Smooth muscle cell of the brain vasculature (primary cell): Measurements from ENCODE around the gene TSPEAR.
"Not testable (repeated sequence)": the region's sequence is repeated elsewhere in the genome, so short reads cannot be mapped to it uniquely, and the experiment has no call there.

ENCODE experiments used
- DNase-seq: peaks from one replicate; pipeline ENCODE4 v3.0.0-alpha.2; 2012; ENCODE audit warnings: low read depth, low spot score

Gene TSPEAR

DNA sequence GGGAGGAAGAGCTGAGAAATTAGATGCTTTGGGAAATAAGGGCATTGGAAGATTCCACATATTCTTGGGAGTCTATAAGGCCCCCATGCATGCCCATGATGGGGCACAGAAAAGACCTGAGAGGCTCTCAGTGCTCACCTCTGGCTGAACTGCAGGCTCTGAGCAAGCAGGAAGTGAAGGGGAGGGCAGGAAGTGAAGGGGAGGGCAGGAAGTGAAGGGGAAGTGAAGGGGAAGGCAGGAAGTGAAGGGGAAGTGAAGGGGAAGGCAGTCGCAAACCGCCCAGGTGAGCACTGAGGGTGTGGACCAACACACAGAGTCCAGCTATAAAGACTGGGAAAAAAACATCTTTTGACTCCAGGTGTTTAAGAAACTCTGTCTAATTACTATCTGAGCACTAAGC is 80.9 kb downstream of the TSPEAR start:
- DNase-seq = no peak

DNA sequence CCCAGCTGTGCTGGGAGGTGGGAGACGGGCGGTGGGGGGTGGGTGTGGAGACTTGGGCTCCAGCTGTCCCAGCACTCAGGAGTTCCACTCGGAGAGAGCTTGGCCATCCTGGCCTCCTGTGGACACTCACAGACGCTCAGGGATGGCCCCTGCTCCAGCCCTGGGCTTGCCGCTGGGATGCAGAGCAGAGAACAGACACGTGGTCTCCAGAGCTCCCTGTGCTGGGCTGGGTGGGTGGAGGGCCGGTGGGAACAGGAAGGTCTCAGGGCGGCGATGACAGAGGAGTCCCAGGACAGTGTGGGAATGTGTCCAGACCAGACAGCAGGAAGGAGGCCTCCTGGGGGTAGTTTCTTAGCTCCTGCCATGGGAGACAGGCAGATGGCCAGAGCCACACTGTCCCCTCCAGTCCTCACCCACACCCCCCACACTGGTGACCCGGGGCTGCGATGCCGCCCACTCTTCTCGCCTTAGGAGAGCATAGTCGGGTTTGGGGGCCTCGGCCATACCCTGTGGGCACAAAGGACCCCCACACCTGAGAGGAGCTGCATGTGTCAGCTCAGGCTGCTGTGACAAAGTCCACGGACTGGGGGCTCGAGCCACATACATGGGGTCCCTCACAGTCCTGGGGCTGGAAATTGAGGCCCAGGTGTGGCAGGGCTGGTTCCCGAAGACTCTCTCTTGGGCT is 82.5 kb downstream of the TSPEAR start:
- no peak for DNase-seq

DNA sequence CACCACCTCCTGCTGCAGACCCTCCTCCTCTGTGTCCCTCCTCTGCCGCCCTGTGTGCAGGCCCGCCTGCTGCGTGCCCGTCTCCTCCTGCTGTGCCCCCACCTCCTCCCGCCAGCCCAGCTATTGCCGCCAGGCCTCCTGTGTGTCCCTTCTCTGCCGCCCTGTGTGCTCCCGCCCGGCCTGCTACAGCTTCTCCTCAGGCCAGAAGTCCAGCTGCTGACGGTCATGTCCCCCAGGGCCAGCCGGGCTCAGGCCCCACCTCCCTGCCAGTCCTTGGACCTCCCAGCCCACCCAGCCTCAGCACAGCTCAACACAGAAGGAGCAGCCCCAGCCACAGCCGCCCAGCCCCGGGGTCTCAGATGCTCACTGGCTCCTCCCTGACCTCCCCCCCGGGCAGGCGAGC is 83.5 kb downstream of the TSPEAR start:
- not testable (repeated sequence) for DNase-seq

DNA sequence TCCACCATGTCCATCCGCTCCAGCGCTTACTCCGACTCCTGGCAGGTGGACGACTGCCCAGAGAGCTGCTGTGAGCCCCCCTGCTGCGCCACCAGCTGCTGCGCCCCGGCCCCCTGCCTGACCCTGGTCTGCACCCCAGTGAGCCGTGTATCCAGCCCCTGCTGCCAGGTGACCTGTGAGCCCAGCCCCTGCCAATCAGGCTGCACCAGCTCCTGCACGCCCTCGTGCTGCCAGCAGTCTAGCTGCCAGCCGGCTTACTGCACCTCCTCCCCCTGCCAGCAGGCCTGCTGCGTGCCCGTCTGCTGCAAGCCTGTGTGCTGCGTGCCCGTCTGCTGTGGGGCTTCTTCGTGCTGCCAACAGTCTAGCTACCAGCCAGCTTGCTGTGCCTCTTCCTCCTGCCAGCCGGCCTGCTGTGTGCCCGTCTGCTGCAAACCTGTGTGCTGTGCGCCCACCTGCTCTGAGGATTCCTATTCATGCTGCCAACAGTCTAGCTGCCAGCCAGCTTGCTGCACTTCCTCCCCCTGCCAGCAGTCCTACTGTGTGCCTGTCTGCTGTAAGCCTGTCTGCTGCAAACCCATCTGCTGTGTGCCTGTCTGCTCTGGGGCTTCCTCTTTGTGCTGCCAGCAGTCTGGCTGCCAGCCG is 84.1 kb downstream of the TSPEAR start:
- not testable (repeated sequence) for DNase-seq

DNA sequence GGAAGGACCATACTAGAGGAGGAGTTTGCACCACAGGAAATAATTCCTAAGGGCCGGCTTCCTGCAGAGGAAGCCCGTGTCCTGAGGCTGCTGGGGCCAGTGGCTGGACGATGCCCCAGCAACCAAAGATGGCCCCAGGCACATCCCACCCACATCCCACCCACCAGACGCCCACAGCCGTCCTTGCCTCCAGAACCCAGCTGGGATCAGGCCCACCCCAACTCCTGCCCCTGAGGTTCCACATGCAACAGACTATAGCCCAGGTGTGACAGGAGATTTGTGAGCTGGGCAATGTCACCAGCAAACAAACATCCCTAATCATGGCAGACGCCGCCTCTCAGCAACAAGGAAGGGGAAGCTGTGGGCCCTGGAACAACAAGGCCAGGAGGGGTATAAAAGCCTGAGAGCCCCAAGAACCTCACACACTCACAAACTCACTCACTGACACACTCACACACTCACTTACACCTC is 84.7 kb downstream of the TSPEAR start, which contains the start of gene KRTAP10-9:
Gene KRTAP10-9 (plus strand): TSS at position 421 of the 471 bp plus-strand sequence. CDS start 79 bp downstream, outside the sequence.
- no peak for DNase-seq

DNA sequence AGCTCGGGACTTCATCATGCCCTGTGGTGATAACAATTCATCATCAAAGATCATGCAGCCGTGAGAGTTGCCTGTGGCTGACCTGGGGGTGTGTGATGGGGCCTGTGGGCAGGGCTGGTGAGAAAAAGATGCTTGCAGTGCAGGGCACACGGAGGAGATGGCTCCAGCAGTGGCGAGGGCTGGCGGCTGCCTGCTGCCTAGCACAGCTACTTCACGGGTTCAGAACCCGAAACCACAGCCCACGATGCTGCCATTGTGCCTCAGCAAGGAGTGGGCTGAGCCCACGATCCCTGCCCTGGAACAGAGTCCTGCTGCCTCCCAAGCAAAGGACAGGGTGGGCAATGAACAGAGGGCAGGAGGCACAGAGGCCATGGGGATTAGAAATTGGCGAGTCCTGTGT is 85.1 kb downstream of the TSPEAR start:
- DNase-seq = no peak

DNA sequence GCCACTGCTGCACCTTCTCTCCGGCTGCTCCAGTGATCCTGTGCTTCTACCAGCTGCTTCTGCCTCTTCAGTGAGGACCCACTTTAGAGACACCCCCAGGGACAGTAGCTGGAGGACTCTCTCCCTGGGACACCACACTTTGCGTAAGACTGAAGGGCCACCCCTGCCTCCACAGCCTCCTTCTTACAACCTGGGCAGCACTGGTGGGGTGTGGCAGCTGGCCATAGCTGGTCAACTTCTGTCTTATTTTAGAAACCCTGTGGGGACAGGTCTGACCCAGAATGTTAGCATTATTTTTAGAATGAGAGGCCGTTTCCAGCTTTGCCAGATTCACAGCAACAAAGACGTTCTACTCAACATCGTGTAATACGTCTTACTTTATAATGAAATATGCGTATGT is 85.6 kb downstream of the TSPEAR start:
- DNase-seq = no peak

DNA sequence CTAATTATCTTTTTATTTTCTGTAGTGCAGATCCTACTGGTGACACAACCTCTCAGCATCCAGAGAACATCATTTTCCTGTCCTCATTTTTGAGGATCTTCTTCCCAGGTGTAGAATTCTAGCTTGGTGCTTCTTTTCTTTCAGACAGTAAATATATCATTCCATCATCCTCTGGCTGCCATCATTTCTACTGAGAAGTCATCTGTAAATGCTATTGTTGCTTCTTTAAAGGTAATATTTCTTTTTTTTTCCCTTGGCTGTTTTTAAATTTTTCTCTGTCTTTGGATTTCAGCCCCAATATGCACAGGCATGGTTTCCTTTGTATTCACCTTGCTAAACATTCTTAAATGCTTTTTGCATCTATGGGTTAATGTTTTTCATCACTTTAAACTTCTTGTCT is 87.8 kb downstream of the TSPEAR start:
- DNase-seq = no peak

DNA sequence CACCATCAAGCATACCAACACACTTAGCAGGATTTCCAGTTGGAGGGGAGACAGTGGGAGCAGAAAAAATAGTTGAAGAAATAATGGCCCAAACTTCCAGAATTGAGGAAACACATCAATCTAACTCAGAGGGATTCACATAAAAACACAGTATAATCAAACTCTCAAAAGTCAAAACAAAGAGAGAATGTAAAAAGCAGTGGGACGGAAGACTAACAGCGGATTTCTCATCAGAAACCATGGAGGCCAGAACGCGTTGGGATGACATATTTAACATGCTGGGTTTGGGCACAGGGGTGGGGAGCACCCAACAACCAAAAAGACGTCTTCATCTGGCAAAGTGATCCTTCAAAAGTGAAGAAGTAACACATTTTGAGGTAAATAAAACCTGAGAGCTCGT is 91.5 kb downstream of the TSPEAR start:
- DNase-seq = no peak

DNA sequence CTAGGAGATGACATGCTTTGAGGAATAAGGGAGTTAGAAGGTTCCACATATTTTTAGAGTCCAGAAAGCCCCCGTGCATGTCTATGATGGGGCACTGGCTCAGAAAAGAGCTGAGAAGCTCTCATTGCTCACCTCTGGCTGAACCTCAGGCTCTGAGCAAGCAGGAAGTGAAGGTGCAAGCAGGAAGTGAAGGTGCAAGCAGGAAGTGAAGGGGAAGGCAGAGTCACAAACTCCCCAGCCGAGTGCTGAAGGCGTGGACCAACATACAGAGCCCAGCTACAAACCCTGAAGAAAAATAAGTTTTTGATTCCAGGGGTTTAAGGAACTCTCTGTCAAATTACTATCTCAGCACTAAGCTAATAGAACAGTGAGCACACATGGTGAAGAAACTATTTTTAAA is 92.5 kb downstream of the TSPEAR start:
- DNase-seq = no peak

DNA sequence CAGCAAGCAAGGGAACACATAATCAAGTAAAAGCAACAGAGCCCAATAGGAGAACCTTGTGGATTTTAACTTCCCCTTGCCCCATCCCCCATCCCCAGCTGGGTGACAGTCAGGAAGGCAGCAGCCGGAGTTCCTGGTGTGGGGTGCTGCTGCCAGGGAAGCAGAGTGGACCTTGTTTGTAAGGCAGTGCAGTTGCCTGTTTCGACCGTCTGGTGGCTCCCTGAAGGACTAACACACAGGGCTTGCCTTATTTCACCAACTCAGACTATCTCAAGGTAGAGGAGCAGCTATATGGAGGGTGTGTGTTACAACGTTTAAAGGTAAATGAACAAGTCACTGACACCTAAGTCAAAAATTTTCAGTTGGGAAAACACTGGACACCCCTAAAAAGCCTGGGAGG is 92.9 kb downstream of the TSPEAR start:
- no peak for DNase-seq

DNA sequence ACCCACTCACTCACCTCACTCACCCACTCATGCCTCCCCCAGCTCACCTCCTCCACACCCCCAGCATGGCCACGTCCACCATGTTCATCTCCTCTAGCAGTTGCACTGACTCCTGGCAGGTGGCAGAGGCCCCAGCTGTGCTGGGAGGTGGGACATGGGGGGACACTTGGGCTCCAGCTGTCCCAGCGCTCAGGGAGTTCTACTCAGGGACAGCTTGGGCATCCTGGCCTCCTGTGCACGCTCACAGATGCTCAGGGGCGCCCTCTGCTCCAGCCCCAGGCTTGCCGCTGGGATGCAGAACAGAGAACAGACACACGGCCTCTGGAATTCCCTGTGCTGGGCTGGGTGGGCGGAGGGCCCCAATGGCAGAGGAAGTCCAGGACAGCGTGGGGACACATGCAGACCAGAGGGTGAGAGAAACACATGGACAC is 94.3 kb downstream of the TSPEAR start:
- DNase-seq = no peak

DNA sequence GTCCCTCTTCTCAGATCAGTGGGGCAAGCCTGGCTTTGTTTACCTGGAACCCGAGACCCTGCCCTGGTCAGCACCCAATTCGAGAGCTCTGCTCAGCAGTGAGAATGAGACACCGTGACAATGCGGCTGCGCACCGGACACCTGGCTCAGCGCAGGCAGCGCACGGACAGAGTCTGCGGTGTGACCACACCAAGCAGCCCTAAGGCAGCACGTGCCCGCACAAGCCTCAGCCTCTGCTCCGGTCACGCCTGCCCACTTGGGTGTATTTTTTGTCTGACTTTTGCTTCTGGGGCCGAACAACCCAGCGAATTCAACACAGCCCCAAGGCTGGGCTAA is 94.8 kb downstream of the TSPEAR start:
- no peak for DNase-seq

DNA sequence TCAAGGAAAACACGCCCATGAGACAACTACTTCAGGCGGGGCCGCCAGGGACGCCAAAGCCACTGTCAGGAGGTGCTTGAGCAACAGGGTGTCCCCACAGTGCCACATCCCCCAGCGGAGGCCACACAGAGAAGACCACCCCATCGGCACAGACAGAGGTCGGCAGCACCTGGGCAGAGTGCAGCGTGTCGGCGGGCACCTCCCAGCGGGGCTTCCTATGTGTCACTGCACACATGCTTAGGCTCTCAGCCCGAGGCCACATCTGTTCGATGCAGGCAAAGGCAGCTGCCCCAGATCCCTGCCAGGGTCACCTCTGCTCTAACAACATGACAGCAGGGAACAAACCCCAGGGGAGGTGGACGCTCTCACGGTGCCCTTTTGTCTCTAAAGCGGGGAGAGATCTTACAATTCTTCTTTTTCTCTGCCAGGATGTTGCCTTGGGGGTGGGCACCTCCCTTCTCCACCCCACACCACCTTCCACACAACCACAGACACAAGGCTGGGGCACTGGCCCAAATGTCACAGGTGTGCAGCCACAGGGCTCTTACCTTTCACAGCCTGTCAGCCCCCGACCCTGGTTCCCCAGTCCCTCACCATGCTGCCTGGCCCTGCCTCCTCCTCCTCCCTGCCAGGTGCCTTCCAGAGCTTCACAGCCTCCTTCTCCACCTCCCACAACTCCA is 95.3 kb downstream of the TSPEAR start:
- no peak for DNase-seq

DNA sequence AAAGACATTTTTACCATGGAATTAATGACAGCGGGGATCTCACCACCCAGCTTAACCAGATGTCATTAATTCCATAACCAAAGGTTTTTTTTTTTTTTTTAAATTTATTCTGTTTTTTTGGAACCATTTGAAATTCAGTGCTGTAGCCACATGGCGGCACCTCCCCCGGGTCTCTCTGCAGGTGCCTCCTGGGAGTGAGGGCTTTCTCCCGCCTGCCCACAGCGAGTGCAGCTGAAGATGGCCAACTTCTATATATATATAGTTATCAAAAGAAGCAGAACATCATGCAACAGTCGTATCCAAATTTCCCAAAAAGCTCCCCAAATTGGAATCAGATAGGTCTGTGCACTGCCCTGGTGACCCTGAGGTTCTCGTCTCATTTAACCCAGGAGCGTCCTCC is 95.9 kb downstream of the TSPEAR start:
- DNase-seq = no peak

DNA sequence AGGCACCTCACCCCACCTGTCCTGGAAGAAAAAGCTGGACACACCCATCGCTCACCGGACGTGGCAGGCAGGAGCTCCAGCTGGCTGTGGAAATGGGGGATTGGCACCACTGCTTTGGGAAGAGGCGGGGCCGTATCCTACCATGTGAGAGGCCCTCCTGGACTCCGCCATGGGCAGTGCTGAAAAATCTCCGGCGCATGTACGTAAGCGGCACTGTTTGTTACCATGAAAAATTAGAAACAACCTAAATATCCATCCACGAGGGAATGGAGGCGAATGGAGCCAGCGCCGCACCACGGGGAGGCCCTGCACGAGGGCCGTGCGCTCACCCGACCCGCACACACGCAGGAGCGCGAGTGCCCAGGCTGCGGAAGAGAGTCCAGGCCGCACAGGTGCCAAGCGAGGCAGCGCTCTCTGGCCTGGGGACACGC is 96.4 kb downstream of the TSPEAR start:
- no peak for DNase-seq

DNA sequence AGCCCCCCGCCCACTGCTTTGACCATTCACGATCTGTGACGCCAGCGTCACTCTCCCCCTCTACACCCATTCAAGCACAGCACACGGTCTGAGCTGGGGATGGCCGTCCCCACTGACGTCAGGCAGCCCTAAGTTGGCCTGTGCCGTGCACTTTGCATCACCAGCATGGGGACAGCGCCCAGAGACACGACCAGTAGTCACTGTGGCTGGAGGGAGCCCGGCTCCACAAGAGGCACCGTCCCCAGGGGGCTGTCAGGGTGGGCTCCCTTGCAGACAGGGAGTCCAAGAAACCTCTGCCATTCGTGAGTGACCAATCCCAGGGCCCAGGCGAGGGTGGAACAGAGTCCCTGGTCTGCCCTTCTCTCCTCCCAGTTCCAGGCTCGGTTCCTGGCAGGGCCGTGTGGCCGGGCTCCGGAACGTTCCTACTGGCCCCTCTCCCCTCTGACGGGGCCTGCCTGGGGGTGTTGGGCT is 97.2 kb downstream of the TSPEAR start:
- no peak for DNase-seq

DNA sequence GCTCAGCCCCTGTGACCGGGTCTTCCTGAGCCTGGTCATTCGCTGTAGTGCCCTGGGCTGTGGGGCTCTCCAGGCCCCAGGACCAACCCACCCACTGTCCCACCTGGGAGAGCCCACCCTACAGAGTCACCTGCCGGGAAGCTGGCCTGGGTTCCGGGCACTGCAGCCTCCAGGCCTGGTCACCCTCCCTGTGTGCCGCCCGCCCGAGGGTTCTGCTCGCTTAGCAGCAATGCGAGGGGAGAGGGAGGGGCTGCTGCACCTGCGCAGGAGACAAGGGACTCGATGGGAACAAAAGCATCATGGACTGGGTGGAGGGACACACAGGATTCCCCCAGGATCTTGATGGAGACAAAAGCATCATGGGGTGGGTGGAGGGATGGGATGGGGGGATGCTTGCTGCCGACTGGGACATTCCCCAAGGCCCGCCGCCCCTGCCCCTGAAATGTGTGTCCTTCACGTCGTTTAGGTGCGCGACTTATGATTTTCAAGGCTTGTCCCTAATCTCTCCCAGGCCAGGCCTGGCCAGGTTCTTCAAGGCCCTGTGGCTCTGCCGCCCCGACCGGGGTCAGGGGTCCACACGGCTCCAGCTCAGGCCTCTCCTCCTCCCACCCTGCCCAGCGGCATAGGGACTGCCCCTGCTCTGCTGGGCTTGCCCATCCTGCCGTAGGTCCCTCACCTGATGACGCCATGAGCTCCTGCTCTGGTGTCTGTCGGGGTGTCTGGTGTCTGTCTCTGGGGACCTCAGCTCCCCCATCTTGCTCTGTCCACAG is 97.8 kb downstream of the TSPEAR start:
- no peak for DNase-seq

DNA sequence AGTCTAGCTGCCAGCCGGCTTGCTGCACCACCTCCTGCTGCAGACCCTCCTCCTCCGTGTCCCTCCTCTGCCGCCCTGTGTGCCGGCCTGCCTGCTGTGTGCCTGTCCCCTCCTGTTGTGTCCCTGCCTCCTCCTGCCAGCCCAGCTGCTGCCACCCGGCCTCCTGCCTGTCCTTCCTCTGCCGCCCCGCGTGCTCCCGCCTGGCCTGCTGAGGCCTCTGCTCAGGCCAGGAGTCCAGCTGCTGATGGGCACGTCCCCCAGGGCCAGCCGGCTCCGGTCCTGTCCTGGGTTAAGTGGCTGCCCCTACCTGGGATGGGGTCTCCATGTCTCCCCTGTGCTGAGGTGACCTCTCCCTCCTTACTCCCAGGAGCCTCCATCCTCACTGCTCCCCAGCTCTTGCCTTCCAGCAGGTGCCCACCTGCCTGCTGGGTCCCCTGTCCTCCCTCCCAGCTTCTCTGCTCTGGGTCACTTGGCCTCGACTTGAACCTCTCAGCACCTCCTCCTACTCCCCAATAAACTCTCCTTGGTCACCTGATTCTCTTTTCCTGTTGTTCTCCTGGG is 98.6 kb downstream of the TSPEAR start:
- DNase-seq = no peak

DNA sequence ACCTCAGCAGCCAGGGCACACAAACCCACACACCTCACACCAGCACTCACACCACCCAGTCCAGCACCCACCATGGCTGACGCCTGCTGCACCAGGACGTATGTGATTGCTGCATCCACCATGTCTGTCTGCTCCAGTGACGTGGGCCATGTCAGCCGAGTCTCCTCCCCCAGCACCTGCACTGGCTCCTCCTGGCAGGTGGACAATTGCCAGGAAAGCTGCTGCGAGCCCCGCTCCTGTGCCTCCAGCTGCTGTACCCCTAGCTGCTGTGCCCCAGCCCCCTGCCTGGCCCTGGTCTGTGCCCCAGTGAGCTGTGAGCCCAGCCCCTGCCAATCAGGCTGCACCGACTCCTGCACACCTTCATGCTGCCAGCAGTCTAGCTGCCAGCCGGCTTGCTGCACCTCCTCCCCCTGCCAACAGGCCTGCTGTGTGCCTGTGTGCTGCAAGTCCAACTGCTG is 99.3 kb downstream of the TSPEAR start, which contains the start of gene KRTAP10-8:
Gene KRTAP10-8 (plus strand): TSS at position 51 of the 458 bp plus-strand sequence. CDS start 22 bp downstream, at position 73.
- DNase-seq = no peak

DNA sequence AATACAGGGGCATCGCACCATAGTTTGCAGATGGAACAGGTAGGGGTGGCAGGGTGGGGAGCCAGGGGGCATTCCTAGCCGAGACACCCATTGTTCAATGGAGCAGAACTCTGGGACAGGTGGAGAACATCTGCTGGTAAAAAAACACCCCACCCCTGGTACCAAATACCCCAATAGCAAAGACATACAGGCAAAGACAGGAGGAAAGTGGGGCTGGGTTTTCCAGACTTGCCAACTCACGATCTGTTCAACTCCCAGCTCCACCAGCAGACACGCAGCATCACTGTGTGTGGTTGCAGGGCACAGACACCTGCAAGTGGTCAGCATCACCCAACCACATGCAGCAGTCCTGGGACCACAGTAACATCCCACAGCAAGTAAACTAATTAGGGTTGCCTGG is 99.8 kb downstream of the TSPEAR start:
- DNase-seq = no peak
